T-helper 22 cell (primary cell): ENCODE results near the gene GPR78.

Source experiments
- DNase-seq: peaks from one replicate; pipeline ENCODE4 v3.0.0-alpha.2; 2020; ENCODE audit warnings: low read depth

GPR78 gene, protein sequence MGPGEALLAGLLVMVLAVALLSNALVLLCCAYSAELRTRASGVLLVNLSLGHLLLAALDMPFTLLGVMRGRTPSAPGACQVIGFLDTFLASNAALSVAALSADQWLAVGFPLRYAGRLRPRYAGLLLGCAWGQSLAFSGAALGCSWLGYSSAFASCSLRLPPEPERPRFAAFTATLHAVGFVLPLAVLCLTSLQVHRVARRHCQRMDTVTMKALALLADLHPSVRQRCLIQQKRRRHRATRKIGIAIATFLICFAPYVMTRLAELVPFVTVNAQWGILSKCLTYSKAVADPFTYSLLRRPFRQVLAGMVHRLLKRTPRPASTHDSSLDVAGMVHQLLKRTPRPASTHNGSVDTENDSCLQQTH

DNA sequence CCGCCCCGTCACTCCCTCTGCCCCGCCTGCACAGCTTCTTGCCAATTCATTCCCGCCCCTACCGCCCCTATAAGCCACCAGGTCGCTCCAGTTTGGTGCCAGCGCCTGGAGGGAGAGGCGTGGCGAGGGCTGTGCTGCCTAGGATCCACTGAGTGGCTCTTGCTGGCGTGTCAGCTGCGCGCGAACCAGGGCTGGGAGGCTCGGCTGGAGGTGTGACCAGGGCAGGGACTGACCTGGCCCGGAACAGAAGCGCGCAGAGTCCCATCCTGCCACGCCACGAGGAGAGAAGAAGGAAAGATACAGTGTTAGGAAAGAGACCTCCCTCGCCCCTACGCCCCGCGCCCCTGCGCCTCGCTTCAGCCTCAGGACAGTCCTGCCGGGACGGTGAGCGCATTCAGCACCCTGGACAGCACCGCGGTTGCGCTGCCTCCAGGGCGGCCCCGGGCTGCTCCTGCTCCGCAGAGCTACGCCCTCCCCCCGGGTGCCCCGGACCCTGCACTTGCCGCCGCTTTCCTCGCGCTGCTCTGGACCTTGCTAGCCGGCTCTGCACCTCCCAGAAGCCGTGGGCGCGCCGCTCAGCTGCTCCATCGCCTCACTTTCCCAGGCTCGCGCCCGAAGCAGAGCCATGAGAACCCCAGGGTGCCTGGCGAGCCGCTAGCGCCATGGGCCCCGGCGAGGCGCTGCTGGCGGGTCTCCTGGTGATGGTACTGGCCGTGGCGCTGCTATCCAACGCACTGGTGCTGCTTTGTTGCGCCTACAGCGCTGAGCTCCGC, at the start of gene GPR78:
GPR78 (plus strand) TSS at position 72 of the 773 bp plus-strand sequence; CDS start at position 663, 591 bp downstream.
- DNase-seq = no peak

DNA sequence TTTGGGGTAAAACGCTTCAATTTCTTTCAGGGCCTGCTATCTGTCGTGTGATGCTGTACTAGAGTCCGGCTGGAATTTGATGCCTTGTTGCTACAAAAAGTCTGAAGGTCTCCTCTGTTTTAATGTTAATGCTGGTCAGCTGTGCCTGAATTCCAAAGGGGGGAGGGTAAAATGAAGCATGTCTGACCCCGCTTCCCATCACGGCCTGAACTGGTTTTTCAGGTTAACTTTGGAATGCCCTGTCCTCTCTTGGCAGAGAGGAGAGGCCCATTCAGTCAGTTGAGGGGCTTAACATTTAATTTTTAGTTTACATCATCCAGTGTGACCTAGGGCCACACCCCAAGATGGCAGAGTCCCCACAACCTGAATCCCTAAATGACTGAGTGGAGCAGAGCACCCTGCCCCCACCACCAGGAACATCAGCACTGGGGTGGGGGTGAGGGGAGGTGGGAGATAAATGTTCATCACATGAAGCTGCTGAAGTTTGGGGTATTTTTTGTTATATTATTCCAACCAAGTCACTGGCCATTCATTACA, 47.9 kb upstream of the GPR78 start:
- no peak for DNase-seq

DNA sequence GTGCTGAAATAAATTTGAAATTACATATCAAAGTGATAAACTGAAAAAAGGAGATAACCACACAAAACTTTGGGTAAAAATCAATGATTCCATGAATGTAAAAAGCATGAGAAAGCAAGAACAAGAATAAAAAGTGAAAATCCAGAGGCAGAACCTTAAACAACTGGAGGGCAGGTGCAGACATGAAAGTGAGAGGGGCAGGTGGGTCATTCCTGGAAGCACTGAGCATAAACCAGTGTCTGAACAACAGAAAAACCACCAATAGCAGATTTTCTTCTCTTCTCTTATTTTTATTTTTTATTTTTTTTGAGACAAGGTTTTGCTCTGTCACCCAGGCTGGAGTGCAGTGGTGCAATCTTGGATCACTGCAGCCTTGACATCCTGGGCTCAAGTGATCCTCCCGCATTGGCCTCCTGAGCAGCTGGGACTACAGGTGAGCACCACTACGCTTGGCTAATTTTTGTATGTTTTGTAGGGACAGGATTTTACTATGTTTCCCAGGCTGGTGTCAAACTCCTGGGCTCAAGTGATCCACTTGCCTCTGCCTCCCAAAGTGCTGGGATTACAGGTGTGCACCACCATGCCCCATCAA, 46.8 kb upstream of the GPR78 start:
- DNase-seq = no peak

DNA sequence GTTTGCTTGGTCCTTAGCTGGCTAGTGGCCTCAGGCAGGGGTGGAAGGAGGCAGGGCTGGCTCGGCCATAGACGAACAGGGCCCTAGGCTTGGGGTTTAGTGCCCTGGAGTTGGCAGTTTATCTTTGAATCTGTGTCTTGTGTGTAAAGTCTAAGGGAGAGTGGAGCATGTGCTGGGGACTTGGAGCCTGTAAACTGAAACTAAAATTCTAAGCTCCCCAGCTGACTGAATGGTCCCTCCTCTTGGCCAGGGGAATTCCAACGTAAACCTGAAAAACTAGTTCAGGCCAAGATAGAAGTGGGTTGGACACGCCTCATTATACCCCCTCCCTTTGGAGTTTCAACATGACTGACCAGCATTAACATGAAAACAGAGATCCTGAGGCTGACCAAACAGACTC, 46.1 kb upstream of the GPR78 start:
- no peak for DNase-seq

DNA sequence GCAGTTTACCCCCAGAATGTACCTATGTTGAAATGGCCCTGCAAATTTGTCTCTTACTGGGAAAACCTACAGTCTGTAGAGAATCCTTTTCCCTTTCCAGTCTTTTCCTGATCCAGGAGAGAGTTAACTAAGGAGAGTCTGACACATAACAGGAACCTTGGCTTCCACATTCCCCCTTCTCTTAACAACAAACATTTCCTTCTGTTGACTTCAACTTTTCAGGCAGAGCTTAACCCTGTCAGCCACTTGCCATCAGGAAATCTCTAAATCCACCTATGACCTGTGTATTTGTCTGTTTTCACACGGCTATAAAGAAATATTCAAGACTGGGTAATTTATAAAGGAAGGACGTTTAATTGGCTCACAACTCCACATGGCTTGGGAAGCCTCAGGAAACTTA, 45.6 kb upstream of the GPR78 start:
- DNase-seq = no peak

DNA sequence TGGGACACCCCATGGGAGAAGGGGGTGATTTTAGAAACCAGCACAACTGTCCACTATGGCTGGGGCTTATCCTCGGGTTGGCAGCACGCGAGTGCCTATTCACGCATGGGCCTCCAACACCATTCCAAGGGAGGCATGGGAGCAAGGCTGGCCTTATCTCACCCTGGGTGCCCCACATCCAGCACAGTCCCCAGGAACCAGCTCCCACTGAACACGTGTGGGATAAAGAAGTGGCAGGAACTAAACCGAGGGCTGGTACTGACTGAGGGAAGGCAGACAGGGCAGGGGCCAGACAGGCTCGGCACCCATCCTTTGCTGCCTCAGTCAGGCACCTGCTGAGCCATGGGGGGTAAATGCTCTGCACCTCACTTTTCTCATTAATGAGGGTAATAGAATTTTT, 43.7 kb upstream of the GPR78 start:
- DNase-seq = no peak

DNA sequence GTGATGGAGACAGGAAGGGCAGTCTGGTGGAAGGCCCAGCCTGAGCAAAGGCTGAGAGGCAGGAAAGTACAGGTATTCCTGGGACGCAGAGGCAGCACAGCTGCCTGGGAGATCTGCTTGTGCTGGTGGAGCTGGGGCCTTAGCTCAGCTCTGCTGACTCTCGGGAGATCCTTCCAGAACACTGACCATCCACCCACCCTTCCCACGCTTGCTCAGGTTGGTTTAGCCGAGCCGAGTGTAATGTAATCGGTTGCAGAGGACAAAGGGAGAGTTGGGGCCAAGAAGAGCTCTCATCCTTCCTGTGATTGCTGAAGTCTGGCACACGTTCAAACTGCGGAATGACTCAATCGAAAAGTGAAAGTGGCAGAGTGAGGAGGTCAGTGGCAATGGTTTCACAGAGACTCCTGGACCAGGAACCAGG, 43.1 kb upstream of the GPR78 start:
- no peak for DNase-seq

DNA sequence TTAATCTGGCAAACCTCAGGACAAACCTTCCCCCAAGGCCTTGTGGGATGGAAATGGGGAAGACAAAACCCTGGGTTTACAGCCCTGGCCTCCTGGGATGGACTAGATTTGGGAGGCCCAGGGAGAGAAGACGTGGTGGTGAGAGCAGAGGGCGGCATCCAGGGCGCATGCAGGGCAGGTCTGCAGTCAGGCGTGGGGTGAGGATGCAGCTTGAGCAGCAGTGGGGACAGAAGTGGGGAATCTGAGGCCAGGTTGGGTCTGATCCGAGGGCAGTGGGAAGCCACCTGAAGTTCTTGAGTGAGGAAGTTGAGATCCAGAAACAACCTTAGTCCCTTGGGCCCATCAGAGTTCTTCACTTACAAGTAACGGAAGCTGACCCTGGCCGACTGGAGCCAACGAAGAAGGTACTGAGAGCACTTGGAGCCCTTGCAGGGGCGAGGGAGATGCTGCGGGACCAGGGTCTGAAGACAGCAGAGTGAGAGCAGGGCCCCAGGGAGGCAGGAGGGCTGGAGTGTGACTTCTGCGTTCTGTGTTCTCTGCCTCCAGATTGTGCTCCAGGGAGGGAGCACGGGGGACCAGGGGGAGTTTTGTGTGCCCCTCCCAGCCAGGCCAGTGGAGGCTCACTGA, 42.0 kb upstream of the GPR78 start:
- no peak for DNase-seq

DNA sequence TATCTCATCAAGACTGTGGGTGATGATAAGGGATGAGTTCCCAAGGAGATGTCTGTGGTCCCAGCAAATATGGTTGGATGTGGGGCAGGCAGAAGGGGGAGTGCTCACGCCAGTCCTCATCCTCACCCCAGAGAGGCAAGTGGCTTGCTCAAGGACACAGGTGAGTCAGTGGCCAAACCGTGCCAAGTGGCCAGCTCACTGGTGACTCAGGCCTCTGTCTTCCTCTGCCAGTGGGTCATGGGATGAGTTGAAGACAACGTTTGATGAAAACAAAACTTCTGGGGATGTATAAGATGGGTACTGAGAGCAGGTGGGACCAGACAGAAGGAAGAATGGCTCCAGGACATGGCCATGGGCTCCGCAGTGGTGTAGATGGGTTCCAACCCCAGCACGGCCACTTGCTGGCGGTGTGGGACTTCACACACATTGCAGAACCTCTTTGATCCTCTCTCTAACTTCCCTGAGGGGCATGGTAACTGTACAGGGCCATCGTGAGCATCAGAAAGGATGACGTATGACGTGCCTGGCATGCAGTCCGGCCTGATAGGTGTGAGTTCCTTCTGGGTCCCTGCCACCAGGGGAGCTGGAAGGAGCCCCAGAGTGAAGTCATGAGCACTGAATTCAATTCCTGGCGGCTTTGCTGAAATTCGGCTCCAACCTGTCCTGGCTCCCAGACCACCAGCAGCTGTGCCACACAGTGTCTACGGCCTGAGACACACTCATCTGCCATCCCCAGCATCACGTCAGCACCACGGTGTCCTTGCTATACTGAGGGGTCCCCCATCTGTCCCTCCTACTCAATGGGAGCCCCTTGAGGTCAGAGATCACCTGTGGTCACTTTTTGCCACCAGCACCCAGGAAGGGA, 41.3 kb upstream of the GPR78 start:
- no peak for DNase-seq

DNA sequence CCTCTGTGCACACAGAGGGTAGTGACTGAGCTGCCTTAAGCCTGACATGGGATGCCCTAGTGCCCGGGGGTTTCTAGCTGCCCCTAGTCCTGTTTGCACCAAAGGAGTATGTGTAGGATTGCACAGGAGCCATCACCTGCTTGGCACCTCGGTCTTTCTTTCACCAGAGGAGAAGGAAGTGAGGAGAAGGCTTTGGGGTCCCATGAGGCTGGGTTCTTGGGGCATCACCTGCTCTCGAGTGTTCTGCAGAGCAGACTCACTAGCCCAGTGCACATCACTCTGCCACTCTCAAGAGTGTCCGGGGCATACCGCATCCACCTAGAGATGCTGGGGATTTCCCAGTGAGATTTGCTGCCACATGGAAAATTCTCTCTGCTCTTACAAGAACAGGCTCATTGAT, 40.5 kb upstream of the GPR78 start:
- no peak for DNase-seq

DNA sequence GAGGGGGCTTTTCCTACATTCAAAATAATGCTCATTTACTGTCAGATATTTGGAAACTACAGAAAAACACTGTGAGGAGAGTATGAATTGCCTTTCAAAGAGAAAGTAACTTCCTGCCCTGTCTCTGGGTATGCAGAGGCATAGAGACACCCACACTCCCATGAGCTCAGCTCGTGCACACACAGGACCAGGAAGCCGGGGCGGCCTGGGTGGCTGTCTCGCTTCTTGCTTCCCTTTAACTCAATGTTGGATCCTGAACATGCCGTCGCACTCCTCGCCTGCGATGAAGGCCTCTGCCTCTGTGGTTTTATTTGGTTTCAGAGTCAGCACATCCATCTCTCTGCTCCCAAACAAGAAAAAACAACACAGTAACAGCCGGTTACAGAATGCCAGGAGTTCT, 40.1 kb upstream of the GPR78 start:
- DNase-seq = no peak

DNA sequence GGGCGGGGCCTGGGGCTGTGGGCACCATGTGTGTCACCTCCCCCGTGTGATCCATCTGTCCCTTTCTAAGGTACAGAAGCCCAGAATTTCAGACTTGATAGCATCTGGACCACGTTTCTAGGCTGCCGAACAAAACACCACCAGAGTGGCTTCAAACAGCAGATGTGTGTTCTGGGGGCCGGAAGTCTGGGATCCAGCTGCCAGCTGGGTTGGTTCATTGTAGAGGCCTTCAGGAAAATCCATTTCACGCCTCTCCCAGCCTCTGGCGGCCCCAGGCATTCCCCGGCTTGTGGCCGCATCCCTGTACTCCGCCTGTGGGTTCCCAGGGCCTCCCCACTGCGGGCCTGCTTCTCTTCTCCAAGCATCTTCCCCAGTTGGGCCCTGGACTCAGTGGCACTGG, 39.6 kb upstream of the GPR78 start:
- DNase-seq = no peak

DNA sequence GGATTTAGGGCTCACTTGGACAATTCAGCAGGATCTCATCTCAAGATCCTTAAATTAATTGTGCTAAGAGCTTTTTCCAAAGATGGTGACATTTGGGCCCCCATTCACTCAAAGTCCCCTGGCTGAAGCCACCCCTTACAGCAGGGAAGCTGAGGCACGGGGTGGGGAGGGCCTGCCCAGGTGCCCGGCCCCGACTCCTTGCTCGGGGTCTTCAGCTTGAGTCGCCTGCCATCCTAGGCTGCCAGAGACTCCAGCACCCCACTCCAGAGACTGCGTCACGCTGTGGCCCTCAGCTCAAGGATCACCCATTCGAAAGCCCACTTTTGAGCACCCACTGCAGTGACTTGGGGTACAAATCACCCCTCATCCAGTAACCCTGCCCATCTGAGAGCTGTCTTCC, 39.2 kb upstream of the GPR78 start:
- DNase-seq = no peak

DNA sequence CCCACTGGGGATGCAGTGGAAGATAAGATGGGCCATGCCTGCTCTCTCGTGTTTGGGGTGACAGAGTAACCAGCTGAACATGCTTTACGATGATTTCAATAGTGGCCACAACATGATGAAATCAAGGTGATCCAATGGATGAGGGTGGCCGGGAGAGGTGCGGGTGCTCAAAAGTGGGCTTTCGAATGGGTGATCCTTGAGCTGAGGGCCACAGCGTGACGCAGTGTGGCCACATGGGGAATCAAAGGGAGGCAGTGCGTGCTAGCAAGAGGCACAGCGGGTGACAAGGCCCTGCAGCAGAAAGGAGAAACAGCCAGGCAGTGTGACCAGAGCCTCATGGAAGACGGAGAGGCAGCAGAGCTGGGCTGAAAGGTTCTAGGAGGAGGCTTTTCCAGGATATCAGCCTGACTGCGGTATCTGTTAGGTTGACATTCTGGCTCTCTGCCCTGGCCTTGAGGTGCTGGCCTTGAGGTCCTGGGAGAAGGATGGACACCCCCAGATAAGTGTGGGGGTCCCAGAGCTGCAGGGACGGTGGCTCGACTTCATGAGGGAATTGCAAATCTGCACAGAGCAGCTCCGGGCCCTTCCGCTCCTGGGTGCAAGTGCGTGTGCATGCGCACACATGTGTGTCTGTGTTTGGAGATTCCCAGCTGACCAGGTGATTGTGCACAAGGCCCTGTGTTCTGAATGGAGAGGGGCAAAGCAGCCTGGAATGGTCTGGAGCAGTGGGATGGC, 38.0 kb upstream of the GPR78 start:
- no peak for DNase-seq

DNA sequence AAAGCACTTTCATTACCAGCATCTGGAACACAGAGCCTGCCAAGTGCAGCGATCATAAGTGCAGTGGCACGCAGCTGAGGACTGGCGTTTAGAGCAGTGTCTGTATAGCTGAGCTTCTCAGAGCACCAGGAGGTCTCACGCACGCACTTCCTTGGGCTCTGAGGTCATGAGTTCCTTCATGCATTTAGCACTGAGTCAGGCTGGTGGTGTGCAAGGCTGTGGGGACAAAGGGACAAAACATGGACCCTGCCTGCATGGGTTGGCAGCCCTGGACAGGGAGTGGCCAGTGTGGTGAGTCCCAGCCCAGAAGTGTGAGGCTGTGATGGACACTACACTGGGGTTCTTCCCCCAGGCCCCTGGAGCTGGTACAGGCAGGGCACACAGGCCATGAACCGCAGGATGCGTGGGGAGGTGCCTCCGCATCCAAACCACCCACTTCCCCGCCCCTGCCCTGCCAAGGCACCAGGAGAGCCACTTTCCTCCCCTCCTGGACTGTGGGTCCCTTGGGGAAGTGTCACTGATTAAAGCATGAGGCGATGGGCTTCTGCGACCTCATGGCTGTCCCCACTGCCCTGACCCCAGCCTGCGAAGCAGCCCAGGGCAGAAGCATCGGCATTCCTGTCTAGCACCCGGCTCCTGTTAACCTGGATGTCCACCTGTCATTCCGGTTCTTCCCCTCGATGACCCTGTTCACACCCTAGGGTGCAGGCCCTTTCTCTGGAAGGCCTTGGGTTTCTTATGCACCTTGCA, 37.2 kb upstream of the GPR78 start:
- no peak for DNase-seq

DNA sequence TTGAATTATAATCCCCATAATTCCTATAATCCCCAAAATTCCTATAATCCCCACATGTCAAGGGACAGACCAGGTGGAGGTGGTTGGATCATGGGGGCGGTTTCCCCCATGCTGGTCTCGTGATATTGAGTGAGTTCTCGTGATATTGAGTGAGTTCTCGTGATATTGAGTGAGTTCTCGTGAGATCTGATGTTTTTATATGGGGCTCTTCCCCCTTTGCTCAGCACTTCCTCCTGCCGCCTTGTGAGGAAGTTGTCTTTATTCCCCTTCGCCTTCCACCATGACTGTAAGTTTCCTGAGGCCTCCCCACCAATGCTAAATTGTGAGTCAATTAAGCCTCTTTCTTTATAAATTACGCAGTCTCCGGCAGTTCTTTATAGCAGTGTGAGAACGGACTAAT, 36.6 kb upstream of the GPR78 start:
- no peak for DNase-seq

DNA sequence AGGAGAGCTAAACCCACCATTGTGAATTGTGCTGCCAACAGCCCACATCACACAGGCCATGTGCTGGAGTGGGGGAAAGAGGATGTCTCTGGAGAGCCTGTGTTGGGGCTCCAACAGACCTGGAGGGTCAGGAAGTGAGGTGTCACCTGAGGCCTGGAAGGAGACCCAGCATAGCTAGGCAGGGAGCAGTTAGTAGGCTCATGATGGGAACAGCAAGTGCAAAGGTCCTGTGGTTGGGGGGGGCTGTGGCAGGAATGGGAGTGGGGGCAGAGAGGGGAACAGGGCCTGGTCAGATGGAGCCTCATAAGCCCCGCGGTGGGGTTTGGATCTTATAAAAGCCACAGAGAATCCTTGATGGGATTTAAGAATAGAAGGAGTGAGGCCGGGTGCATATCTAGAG, 35.9 kb upstream of the GPR78 start:
- DNase-seq = no peak

DNA sequence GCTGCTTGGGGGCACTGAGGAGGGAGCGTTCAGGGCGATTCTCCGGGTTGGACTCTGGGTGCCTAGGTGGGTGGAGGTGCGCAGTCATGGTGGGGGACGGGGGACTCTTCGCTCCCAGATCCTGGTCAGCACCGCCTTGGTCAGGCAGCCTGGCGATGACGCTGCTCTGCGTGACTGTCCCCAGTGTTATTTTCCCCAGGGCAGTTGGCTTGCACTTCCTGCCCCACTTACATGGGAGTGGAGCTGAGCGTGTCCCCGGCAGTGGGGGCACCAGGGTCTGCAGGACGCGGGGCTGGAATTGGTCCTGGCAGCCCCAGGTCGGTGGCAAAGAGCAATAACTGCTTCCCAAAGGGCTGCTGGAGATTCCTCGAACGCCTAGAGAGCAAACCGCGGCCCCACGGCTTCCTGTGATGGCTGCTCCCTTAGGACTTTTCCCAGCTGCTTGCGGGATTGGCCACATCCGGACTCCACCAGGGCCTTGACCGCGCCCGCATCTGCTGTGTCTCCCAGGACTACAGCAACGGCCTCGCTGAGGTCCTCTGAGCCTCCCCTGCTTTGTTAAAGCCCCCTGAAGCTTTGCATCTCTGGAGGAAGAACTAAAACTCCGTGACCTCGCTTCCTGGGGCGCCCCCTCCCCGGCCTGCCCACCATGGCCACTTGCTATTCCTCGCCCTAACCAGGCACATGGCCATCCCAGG, 35.3 kb upstream of the GPR78 start:
- DNase-seq = no peak

DNA sequence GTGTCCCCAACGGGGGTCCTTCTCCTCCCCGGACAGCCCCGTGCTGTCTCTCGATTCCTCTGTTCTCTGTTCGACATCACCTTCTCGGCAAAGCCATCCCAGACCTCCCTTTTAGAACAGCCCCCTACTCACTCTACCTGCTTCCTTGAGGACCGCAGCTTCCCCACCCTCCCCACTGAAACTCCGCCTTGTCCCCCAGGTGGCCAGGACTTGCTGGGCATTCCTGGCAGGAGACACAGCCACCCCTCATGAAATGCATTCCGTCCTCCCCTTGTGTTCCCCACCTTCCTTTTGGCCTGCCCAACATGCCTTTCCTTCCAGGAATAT, 34.8 kb upstream of the GPR78 start:
- DNase-seq = no peak

DNA sequence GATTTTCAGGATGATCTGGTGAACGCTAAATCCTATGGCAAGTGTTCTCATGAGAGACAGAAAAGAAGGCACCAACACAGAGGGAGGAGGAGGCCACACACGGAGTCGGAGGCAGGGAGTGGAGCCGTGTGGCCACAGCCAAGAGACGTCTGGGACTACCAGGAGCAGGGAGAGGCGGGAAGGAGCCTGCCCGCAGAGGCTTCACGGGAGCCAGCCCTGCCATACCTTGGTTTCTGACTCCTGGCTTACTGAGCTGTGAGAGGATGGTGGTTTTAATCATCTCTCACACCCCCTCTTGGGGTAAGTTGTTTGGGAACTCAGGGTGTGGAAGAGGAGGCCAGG, 33.5 kb upstream of the GPR78 start:
- no peak for DNase-seq
